Liver (tissue), 3 donors: ENCODE data around the gene COL5A1.

Experiments used
- CTCF ChIP-seq: fragments of 150-350 bp; IDR thresholded peaks from 2 replicates; pipeline ENCODE4 v1.5.1; 2017; ENCODE audit warnings: improper control_type of control experiment, low read depth, low read length; ENCODE audit not compliant: missing input control
- FOXA1 ChIP-seq: IDR thresholded peaks from 2 replicates; pipeline ENCODE4 v1.6.1; 2016; ENCODE audit warnings: antibody characterized with exemption
- FOXA2 ChIP-seq: IDR thresholded peaks from 2 replicates; pipeline ENCODE4 v1.6.1; 2016; ENCODE audit warnings: antibody characterized with exemption
- HNF4A ChIP-seq, 2 donors: conservative IDR thresholded peaks; 2 replicates each; pipeline ENCODE4 v1.6.1; 2016; ENCODE audit warnings: antibody characterized with exemption in 2 of 2, mild to moderate bottlenecking in 2 of 2
- JUND ChIP-seq, 2 donors: IDR thresholded peaks; 2 replicates each; pipeline ENCODE4 v1.6.1; 2016; ENCODE audit warnings: antibody characterized with exemption in 2 of 2
- RAD21 ChIP-seq, 2 donors: IDR thresholded peaks; 2 replicates each; pipeline ENCODE4 v1.6.1; 2016; ENCODE audit warnings: antibody characterized with exemption in 2 of 2, mild to moderate bottlenecking in 2 of 2
- SP1 ChIP-seq: IDR thresholded peaks from 2 replicates; pipeline ENCODE4 v1.6.1; 2018; ENCODE audit warnings: antibody characterized with exemption, mild to moderate bottlenecking
- TAF1 ChIP-seq: conservative IDR thresholded peaks from 2 replicates; pipeline ENCODE4 v1.6.1; 2016; ENCODE audit warnings: antibody characterized with exemption, mild to moderate bottlenecking
- YY1 ChIP-seq: IDR thresholded peaks from 2 replicates; pipeline ENCODE4 v1.6.1; 2016; ENCODE audit warnings: antibody characterized with exemption, mild to moderate bottlenecking
- ZBTB33 ChIP-seq: IDR thresholded peaks from 2 replicates; pipeline ENCODE4 v1.6.1; 2016; ENCODE audit warnings: antibody characterized with exemption
- TF ChIP-seq, protein P1 (sequence below): IDR thresholded peaks from 2 replicates; pipeline ENCODE4 v1.6.1; 2016; ENCODE audit warnings: antibody characterized with exemption, mild to moderate bottlenecking
- TF ChIP-seq, protein P2 (sequence below): IDR thresholded peaks from 2 replicates; pipeline ENCODE4 v1.6.1; 2016; ENCODE audit warnings: antibody characterized with exemption
- donor health status: healthy.
- donor health status: healthy.

DNA sequence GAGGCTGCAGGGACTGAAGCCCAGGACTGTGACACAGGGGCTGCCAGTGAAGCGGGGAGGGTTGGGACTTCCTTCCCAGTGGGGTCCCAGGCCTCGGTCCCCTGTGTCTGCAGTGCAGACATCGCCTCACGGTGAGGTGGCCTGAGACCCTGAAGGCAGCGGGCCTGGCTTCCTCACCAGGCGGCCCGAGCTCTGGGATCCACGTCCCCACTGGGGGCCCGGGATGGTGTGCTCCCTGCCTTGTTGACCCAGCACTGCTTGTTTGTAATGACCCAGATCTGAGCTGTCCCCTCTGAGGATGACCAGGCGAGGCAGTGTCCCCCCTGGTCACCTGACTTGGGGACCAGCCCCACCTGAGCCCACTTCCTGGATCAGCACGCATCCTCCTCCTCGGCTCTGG, 53.1 kb downstream of the COL5A1 start:
- TF ChIP-seq JUND (IDR thresholded peaks at IDR 0.05) (no peak), CTCF (no peak), FOXA1 (no peak), FOXA2 (no peak), RAD21 (IDR thresholded peaks at IDR 0.05) (no peak), YY1 (no peak), TAF1 (no peak), SP1 (no peak), HNF4A (conservative IDR thresholded peaks at IDR 0.05) (no peak), ZBTB33 (no peak)
- TF ChIP-seq, protein P1, sequence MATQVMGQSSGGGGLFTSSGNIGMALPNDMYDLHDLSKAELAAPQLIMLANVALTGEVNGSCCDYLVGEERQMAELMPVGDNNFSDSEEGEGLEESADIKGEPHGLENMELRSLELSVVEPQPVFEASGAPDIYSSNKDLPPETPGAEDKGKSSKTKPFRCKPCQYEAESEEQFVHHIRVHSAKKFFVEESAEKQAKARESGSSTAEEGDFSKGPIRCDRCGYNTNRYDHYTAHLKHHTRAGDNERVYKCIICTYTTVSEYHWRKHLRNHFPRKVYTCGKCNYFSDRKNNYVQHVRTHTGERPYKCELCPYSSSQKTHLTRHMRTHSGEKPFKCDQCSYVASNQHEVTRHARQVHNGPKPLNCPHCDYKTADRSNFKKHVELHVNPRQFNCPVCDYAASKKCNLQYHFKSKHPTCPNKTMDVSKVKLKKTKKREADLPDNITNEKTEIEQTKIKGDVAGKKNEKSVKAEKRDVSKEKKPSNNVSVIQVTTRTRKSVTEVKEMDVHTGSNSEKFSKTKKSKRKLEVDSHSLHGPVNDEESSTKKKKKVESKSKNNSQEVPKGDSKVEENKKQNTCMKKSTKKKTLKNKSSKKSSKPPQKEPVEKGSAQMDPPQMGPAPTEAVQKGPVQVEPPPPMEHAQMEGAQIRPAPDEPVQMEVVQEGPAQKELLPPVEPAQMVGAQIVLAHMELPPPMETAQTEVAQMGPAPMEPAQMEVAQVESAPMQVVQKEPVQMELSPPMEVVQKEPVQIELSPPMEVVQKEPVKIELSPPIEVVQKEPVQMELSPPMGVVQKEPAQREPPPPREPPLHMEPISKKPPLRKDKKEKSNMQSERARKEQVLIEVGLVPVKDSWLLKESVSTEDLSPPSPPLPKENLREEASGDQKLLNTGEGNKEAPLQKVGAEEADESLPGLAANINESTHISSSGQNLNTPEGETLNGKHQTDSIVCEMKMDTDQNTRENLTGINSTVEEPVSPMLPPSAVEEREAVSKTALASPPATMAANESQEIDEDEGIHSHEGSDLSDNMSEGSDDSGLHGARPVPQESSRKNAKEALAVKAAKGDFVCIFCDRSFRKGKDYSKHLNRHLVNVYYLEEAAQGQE, result no peak
- TF ChIP-seq, protein P2, sequence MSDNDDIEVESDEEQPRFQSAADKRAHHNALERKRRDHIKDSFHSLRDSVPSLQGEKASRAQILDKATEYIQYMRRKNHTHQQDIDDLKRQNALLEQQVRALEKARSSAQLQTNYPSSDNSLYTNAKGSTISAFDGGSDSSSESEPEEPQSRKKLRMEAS, result no peak
